OCI-LY7 (cell line): Measurements from ENCODE around the gene HEPACAM.

Source experiments
- EZH2phosphoT487 ChIP-seq: fragments of 200-600 bp; sonication (generic); IDR thresholded peaks from 2 replicates; pipeline ENCODE4 v1.6.1; 2018; ENCODE audit warnings: low read depth, borderline replicate concordance, mild to moderate bottlenecking, mixed run types, antibody characterized with exemption, low read length, moderate library complexity, mixed read lengths
- TF ChIP-seq, protein P1 (sequence below): fragments of 200-600 bp; sonication (generic); conservative IDR thresholded peaks from 2 replicates; pipeline ENCODE4 v1.5.1; 2014; ENCODE audit warnings: mild to moderate bottlenecking, antibody characterized with exemption, low read length, moderate library complexity, mixed read lengths

DNA sequence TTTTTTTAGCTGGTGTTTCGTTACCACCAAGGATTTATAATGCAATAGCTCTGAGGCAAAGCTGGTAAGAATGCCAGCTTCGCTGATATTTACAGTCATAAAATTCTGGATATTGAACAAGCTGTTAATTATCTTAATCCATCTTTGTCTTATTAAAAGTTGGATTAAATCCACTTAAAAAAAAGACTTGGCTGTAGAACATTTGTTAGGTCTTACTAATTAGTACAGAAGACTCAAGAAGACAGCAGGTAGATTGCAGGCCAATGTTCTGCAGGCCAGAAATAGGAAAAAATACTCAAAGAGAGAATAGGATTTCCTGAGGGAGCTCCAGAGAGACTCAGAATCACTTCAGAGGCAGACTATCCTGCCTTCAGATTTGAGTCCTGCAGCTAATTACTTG lies 45.7 kb downstream of the HEPACAM start:
- TF ChIP-seq, protein P1, sequence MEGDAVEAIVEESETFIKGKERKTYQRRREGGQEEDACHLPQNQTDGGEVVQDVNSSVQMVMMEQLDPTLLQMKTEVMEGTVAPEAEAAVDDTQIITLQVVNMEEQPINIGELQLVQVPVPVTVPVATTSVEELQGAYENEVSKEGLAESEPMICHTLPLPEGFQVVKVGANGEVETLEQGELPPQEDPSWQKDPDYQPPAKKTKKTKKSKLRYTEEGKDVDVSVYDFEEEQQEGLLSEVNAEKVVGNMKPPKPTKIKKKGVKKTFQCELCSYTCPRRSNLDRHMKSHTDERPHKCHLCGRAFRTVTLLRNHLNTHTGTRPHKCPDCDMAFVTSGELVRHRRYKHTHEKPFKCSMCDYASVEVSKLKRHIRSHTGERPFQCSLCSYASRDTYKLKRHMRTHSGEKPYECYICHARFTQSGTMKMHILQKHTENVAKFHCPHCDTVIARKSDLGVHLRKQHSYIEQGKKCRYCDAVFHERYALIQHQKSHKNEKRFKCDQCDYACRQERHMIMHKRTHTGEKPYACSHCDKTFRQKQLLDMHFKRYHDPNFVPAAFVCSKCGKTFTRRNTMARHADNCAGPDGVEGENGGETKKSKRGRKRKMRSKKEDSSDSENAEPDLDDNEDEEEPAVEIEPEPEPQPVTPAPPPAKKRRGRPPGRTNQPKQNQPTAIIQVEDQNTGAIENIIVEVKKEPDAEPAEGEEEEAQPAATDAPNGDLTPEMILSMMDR, result no peak
- TF ChIP-seq EZH2phosphoT487, result no peak
